Natural killer cell (primary cell): ENCODE measurements around the gene BNIPL. TPM values are rescaled to one million over a fixed set of nuclear protein-coding genes. Genes with fewer than 3 reads are reported as not detected.

Experiments used
- ATAC-seq, 3 donors: fragments of 150-1000 bp in 2 of 3; fragments of 200-7000 bp in 1 of 3; cut with Tn5 transposase; 1 replicate in 1 of 3; 2 replicates in 2 of 3; pipeline ENCODE4 v1.10.0; 2021; ENCODE audit warnings: mild to moderate bottlenecking in 2 of 3, moderate library complexity in 2 of 3
- DNase-seq, 2 donors: peaks; one replicate each; pipeline versions ENCODE4 v3.0.0 to v3.0.0-alpha.2; 2013 to 2021; ENCODE audit warnings: mixed read lengths in 1 of 2
- H3K27ac ChIP-seq: one replicate; pipeline ENCODE4 v1.5.1; 2013; ENCODE audit warnings: mild to moderate bottlenecking, low read length
- H3K27me3 ChIP-seq: one replicate; pipeline ENCODE4 v1.6.1; 2013; ENCODE audit warnings: low read length; ENCODE audit not compliant: control insufficient read depth, insufficient read depth
- H3K36me3 ChIP-seq: one replicate; pipeline ENCODE4 v1.6.1; 2013; ENCODE audit warnings: low read length; ENCODE audit not compliant: control insufficient read depth, insufficient read depth
- H3K4me1 ChIP-seq: one replicate; pipeline ENCODE4 v1.6.1; 2013; ENCODE audit warnings: low read length; ENCODE audit not compliant: control insufficient read depth, insufficient read depth
- H3K4me3 ChIP-seq: one replicate; pipeline ENCODE4 v1.5.1; 2013; ENCODE audit warnings: low read length
- H3K9me3 ChIP-seq: one replicate; pipeline ENCODE4 v1.6.1; 2013; ENCODE audit warnings: low read length; ENCODE audit not compliant: control insufficient read depth, insufficient read depth
- H3K27ac Mint-ChIP-seq, 2 donors: one replicate each; pipeline ENCODE4 v1.8.0; 2022; ENCODE audit warnings: mild to moderate bottlenecking in 2 of 2, mixed read lengths in 2 of 2, moderate library complexity in 1 of 2
- H3K27me3 Mint-ChIP-seq, 2 donors: one replicate each; pipeline ENCODE4 v1.8.0; 2022; ENCODE audit warnings: low read depth in 2 of 2, mixed read lengths in 2 of 2
- H3K36me3 Mint-ChIP-seq: one replicate; pipeline ENCODE4 v1.8.0; 2022; ENCODE audit warnings: mixed read lengths
- H3K4me1 Mint-ChIP-seq, 2 donors: one replicate each; pipeline ENCODE4 v1.8.0; 2022; ENCODE audit warnings: mixed read lengths in 2 of 2
- H3K4me3 Mint-ChIP-seq: one replicate; pipeline ENCODE4 v1.8.0; 2022; ENCODE audit warnings: mild to moderate bottlenecking, moderate library complexity, mixed read lengths
- H3K9me3 Mint-ChIP-seq, 2 donors: one replicate each; pipeline ENCODE4 v1.8.0; 2022; ENCODE audit warnings: mixed read lengths in 2 of 2
- WGBS: methylation state at CpG from one replicate; pipeline ENCODE4 v1.1.7; 2013; ENCODE audit warnings: missing lambda C conversion rate; ENCODE audit not compliant: insufficient coverage; 5-methylcytosine and 5-hydroxymethylcytosine counted together
- intact Hi-C: fragments of 100-400 bp; cut with micrococcal nuclease; formaldehyde crosslinking; loops from one replicate; pipeline ENCODE4 v1.14.2; 2022
- total RNA-seq, 4 donors: library from RNA; stranded (reverse); fragments of 120-200 nt in 1 of 4; gene quantifications; one replicate each; pipeline versions ENCODE4 v1.2.3 to v1.2.4, GENCODE V29; 2013 to 2022
- TF ChIP-seq, protein P1 (sequence below): fragments of 200-600 bp; IDR thresholded peaks from one replicate; pipeline ENCODE4 v1.8.0; 2022; ENCODE audit warnings: antibody characterized with exemption

BNIPL gene
- total RNA-seq, 3 donors from 2014 or later (not counting 1 experiment from before 2014, with no cell fraction given) = 0.28 to 0.39 (median 0.33) TPM

DNA sequence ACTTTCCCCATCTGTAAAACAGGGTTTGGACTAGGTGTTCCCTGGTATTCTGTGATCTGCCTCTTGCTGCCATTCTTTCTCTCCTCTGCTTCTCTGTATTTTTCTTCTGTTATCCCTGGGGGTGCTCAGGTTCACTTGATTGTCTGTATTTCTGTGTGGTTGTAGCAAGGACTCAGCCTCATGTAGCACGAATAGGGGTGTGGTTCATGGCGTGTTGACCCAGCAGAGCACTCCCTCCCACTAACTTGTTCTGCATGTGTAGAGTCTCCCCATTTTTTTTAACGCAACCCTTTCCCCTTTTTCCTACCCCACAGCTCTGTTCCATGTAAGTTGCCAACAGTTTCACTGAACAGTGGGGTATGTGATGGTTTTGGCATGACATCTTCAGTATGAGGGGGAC is 1.2 kb upstream of the BNIPL start:
- Mint-ChIP-seq H3K36me3 (peaks cover 11% of the 10 kb centered on the region), H3K9me3 (no peaks in the 10 kb centered on the region), H3K4me1 (no peaks in the 10 kb centered on the region), H3K4me3 (no peak overlapping the region), H3K27me3 (no peaks in the 10 kb centered on the region), H3K27ac (peak overlapping the region; percentile 0 to 15)
- intact Hi-C loops = no loop called here
- Histone ChIP-seq H3K4me3 (no peak overlapping the region), H3K36me3 (peaks cover 21% of the 10 kb centered on the region), H3K27ac (no peak overlapping the region), H3K27me3 (no peaks in the 10 kb centered on the region), H3K9me3 (no peaks in the 10 kb centered on the region), H3K4me1 (no peaks in the 10 kb centered on the region)
- TF ChIP-seq, protein P1, sequence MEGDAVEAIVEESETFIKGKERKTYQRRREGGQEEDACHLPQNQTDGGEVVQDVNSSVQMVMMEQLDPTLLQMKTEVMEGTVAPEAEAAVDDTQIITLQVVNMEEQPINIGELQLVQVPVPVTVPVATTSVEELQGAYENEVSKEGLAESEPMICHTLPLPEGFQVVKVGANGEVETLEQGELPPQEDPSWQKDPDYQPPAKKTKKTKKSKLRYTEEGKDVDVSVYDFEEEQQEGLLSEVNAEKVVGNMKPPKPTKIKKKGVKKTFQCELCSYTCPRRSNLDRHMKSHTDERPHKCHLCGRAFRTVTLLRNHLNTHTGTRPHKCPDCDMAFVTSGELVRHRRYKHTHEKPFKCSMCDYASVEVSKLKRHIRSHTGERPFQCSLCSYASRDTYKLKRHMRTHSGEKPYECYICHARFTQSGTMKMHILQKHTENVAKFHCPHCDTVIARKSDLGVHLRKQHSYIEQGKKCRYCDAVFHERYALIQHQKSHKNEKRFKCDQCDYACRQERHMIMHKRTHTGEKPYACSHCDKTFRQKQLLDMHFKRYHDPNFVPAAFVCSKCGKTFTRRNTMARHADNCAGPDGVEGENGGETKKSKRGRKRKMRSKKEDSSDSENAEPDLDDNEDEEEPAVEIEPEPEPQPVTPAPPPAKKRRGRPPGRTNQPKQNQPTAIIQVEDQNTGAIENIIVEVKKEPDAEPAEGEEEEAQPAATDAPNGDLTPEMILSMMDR = no peak
- ATAC-seq (no peak), DNase-seq (no peak)
- WGBS = 90% methylated on average over 2 of the region's 3 CpGs

DNA sequence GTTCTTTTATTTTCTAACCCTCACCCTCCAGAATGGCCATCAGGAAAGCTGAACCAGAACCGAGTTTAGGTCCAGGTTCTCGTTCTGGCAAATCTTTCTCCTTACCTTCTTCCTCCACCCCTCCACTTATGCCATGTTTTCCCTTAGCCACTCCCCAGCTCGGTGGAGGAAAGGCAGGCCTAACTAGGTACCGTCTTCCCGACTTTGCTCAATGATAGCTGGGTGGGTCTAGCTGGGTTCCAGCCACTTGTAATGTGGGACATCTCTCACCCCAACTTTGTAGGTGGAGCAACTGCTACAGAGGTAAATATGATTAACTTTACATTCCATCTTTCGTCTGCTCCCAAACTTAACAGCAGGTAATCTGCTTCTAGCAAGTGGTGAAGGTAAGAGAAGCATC is 646 bp downstream of the BNIPL start:
- Histone ChIP-seq H3K4me3 (no peak overlapping the region), H3K9me3 (no peaks in the 10 kb centered on the region), H3K27me3 (no peaks in the 10 kb centered on the region), H3K36me3 (peaks cover 9% of the 10 kb centered on the region), H3K4me1 (no peaks in the 10 kb centered on the region), H3K27ac (no peak overlapping the region)
- intact Hi-C loops = no loop called here
- TF ChIP-seq, protein P1 = no peak
- H3K4me1 Mint-ChIP-seq = no peaks in the 10 kb centered on the region
- DNase-seq (no peak), ATAC-seq (no peak)
- H3K27ac Mint-ChIP-seq = no peak overlapping the region
- 91% methylated on average over 5 of the region's 6 CpGs for WGBS
- no peaks in the 10 kb centered on the region for H3K27me3 Mint-ChIP-seq
- no peaks in the 10 kb centered on the region for H3K9me3 Mint-ChIP-seq
- H3K4me3 Mint-ChIP-seq = no peak overlapping the region
- H3K36me3 Mint-ChIP-seq = peaks cover 11% of the 10 kb centered on the region

DNA sequence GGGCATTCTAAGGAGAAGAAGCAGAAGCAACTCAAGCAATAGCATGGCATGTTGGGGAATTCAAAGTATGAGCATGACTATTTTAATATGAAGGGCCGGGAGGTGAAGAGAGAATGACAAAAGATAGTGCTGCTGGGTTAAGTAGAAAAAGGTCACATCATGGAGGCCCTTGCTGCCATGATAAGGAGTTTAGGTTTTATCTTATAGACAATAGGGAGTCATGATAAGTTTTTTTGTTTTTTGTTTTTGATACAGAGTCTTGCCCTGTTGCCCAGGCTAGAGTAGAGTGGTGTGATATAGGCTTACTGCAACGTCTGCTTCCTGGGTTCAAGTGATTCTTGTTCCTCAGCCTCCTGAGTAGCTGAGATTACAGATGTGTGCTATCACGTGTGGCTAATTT is 3.1 kb downstream of the BNIPL start:
- Histone ChIP-seq H3K9me3 (no peaks in the 10 kb centered on the region), H3K27me3 (no peaks in the 10 kb centered on the region), H3K36me3 (no peaks in the 10 kb centered on the region), H3K4me1 (no peaks in the 10 kb centered on the region), H3K27ac (no peak overlapping the region), H3K4me3 (no peak overlapping the region)
- DNase-seq (no peak), ATAC-seq (no peak)
- Mint-ChIP-seq H3K27ac (no peak overlapping the region), H3K36me3 (peaks cover 6% of the 10 kb centered on the region), H3K4me1 (no peaks in the 10 kb centered on the region), H3K9me3 (no peaks in the 10 kb centered on the region), H3K4me3 (no peak overlapping the region), H3K27me3 (no peaks in the 10 kb centered on the region)
- intact Hi-C loops = no loop called here
- 90% methylated on average over 3 of the region's 3 CpGs for WGBS
- TF ChIP-seq, protein P1 = no peak

DNA sequence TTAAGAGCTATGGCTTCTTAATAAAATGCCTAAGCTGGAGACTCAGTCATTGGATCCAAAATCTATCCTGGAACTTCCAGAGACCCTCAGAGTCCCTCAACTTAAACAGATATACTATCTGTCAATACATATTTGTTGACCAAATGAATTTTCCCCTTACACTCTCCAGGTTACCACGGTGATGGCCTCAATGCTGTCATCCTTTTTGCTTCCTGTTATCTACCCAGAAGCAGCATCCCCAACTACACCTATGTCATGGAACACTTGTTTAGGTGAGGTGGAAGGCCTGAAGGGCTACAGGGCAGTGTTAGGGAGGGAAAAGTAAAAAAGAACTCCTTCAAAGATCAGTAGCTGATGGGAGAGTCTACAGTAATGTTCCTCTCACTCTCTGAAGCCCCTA is 6.8 kb downstream of the BNIPL start:
- no peak for ATAC-seq
- H3K4me3 Mint-ChIP-seq = no peak overlapping the region

More for the DNA sequence above, 6.8 kb downstream of the BNIPL start:
- Histone ChIP-seq H3K27me3 (no peaks in the 10 kb centered on the region), H3K9me3 (no peaks in the 10 kb centered on the region), H3K36me3 (no peaks in the 10 kb centered on the region), H3K4me1 (peaks cover 10% of the 10 kb centered on the region), H3K4me3 (no peak overlapping the region), H3K27ac (no peak overlapping the region)
- Mint-ChIP-seq H3K4me1 (peaks cover 16 to 26% of the 10 kb centered on the region in 2 donors), H3K27ac (no peak overlapping the region), H3K9me3 (no peaks in the 10 kb centered on the region), H3K36me3 (no peaks in the 10 kb centered on the region), H3K27me3 (no peaks in the 10 kb centered on the region)
- TF ChIP-seq, protein P1 = no peak
- 100% methylated on average over 1 of the region's 1 CpG for WGBS
- intact Hi-C loops = no loop called here
- DNase-seq = peak in 1 of 2 donors; percentile 32
